Mesothelial cell of epicardium (in vitro differentiated cells): ENCODE data around the gene DMGDH. TPM values are rescaled to one million over a fixed set of nuclear protein-coding genes. Genes with fewer than 3 reads are reported as not detected.
"Not testable (repeated sequence)": the region's sequence is repeated elsewhere in the genome, so short reads cannot be mapped to it uniquely, and the experiment has no call there.

Source experiments
- DNase-seq, 2 experiments: peaks; one replicate each; pipeline ENCODE4 v3.0.0; 2021; ENCODE audit warnings: low spot score in 2 of 2; ENCODE audit not compliant: unreplicated experiment in 2 of 2
- H3K27ac Mint-ChIP-seq: 2 replicates; pipeline ENCODE4 v1.8.0; 2021; ENCODE audit warnings: mixed read lengths
- H3K27me3 Mint-ChIP-seq: 2 replicates; pipeline ENCODE4 v1.8.0; 2021; ENCODE audit warnings: low read depth, mixed read lengths
- H3K36me3 Mint-ChIP-seq: 2 replicates; pipeline ENCODE4 v1.8.0; 2021; ENCODE audit warnings: mixed read lengths
- H3K4me1 Mint-ChIP-seq: 2 replicates; pipeline ENCODE4 v1.8.0; 2021; ENCODE audit warnings: mixed read lengths
- H3K4me3 Mint-ChIP-seq: 2 replicates; pipeline ENCODE4 v1.8.0; 2021; ENCODE audit warnings: mild to moderate bottlenecking, moderate library complexity, mixed read lengths
- H3K9me3 Mint-ChIP-seq: 2 replicates; pipeline ENCODE4 v1.8.0; 2021; ENCODE audit warnings: mixed read lengths
- CTCF ChIP-seq: fragments of 200-600 bp; sonication (generic); IDR thresholded peaks from one replicate; pipeline ENCODE4 v1.5.0; 2021; ENCODE audit warnings: antibody characterized with exemption; ENCODE audit not compliant: unreplicated experiment
- total RNA-seq: library from RNA; stranded (reverse); gene quantifications from 3 replicates; pipeline ENCODE4 v1.2.1, GENCODE V29; 2021

Gene DMGDH
- total RNA-seq, 1 donor from 2014 or later: 1.2 TPM

- peaks cover 13% of the 10 kb centered on the region for H3K4me1 Mint-ChIP-seq
- no peak for DNase-seq
- no peak for TF ChIP-seq CTCF
- H3K27me3 Mint-ChIP-seq: no peaks in the 10 kb centered on the region
- no peaks in the 10 kb centered on the region for H3K36me3 Mint-ChIP-seq
- H3K9me3 Mint-ChIP-seq: no peaks in the 10 kb centered on the region
- H3K4me3 Mint-ChIP-seq: no peak overlapping the region
- no peak overlapping the region for H3K27ac Mint-ChIP-seq
Measured at GRCh38 chr5:78989080-78989479, 80.4 kb downstream of the DMGDH start.

DNA sequence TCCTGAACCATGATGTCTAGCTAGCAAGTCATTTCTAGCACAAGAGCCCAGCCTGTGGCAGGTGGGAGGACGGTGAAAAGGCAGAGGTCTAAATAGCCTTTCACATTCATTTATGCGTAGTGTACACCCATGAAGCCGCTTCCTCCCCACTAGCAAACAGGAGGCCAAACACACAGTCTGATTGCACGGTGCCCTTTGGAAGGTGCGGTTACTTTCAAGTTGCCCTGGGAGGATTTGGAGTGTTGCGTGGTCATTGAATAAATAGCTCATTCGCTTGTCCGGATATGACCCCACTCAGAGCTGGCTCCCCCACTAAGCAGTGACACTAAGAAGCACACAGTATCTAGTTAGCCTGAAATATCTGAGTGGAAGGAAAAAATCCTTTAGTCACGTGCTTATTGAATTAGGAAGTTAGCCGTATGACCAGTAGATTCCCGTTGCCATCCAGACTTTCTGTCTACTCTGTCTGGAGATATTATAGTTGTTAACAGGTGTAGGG is 83.7 kb downstream of the DMGDH start:
- TF ChIP-seq CTCF: no peak
- Mint-ChIP-seq H3K4me1 (peaks cover 33% of the 10 kb centered on the region), H3K4me3 (peak overlapping the region; percentile 81), H3K9me3 (no peaks in the 10 kb centered on the region), H3K36me3 (no peaks in the 10 kb centered on the region), H3K27ac (peak overlapping the region; percentile 95), H3K27me3 (no peaks in the 10 kb centered on the region)
- DNase-seq: no peak

DNA sequence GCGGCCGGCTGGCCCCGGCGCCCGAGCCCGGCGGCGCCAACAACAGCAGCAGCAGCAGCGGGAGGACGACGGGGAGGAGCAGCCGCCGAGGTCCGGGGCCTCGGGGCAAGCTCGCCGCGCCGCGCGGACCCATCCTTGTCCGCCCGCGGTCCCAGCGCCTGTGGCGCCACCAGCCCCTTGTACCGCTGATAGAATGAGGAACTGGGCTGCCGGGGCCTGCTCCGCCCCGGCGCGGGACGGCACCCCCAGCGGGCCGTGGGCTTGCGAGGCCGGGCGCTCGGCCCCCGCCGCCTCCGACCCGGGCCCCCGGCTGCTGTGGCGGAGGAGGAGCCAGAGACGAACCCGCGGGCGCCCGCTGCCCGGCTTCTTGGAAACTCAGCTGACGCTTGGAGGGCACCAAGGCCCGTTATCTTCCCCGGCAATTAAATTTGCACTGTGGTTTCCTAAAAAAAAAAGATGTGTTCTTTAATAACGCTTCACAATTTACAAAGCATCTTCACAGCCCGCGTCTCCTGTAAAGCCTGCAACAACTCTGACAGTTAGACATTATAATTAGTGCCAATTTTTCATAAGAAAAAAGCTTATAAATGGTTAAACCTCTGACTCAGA is 84.3 kb downstream of the DMGDH start, which contains the start of gene ARSB:
Gene ARSB (minus strand): TSS at position 195 of the 609 bp plus-strand sequence. CDS start 62 bp downstream, at position 133.
- TF ChIP-seq CTCF: no peak
- peak in 1 of 2 experiments; percentile 75 for DNase-seq
- H3K27me3 Mint-ChIP-seq: no peaks in the 10 kb centered on the region
- no peaks in the 10 kb centered on the region for H3K36me3 Mint-ChIP-seq
- peak within 1 kb of the TSS; percentile 95 for H3K27ac Mint-ChIP-seq
- peak within 1 kb of the TSS; percentile 81 for H3K4me3 Mint-ChIP-seq
- H3K4me1 Mint-ChIP-seq: peaks cover 35% of the 10 kb centered on the region
- H3K9me3 Mint-ChIP-seq: no peaks in the 10 kb centered on the region

DNA sequence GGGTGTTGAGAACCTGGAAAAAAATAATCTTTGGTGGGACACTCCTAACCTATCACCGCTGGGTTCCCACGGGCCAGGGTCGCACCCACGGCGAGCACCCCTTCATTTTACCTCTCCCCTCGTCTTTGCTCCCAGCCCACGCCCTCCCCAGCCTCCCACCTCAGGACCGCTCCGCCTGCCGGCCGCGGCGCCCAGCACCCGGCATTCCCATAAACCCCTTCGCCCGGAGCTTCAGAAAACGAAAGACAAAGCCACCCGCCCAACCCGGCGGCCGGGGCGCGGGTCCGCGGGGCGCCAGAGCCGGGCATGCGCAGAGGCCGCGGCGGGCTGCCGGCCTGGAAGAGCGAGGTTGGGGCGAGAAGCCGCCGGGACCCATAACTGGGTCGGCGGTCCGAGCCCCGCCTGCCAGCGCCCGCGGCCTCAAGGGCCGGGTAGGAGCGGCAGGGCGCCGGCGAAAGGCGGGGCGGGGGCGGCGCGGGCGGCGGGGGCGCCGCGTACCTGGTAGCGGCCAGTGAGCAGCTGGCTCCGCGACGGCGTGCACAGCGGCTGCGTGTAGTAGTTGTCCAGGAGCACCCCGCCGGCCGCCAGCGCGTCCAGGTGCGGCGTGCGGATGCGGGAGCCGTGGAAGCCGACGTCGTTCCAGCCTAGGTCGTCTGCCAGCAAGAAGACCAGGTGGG is 84.9 kb downstream of the DMGDH start:
- DNase-seq: peak; percentile 70 to 87
- Mint-ChIP-seq H3K4me3 (peak overlapping the region; percentile 79), H3K4me1 (peaks cover 36% of the 10 kb centered on the region), H3K36me3 (no peaks in the 10 kb centered on the region), H3K27me3 (no peaks in the 10 kb centered on the region), H3K27ac (peak overlapping the region; percentile 89), H3K9me3 (peaks cover 3% of the 10 kb centered on the region)
- no peak for TF ChIP-seq CTCF

GRCh38 chr5:78983601-78984438 is 85.7 kb downstream of the DMGDH start:
- Mint-ChIP-seq H3K9me3 (peaks cover 7% of the 10 kb centered on the region), H3K27me3 (no peaks in the 10 kb centered on the region), H3K4me3 (peak overlapping the region; percentile 79), H3K36me3 (no peaks in the 10 kb centered on the region), H3K4me1 (peaks cover 36% of the 10 kb centered on the region), H3K27ac (peak overlapping the region; percentile 89)
- no peak for DNase-seq
- TF ChIP-seq CTCF: no peak

DNA sequence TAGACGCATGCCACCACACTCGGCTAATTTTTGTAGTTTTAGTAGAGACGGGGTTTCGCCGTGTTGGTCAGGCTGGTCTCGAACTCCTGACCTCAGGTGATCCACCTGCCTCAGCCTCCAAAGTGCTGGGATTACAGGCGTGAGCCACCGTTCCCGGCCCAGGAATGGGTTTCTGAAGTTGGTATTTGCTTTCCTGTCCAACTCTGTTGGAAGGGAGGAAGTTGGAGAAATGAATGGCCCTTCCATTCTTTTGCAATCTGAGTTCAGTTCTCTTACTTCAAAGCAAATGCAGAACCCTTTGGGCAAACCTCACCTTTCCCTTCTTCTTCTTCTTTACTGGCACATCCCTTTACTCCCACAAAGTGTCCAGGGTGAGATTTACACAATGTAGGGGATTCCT is 86.3 kb downstream of the DMGDH start:
- H3K36me3 Mint-ChIP-seq, H3K9me3 Mint-ChIP-seq, H3K27me3 Mint-ChIP-seq, DNase-seq: not testable (repeated sequence)
- H3K4me3 Mint-ChIP-seq: peak overlapping the region; percentile 79
- peak overlapping the region; percentile 89 for H3K27ac Mint-ChIP-seq
- peaks cover 36% of the 10 kb centered on the region for H3K4me1 Mint-ChIP-seq
